Activated CD4-positive, alpha-beta T cell treated with anti-CD3 and anti-CD28 coated beads, Interleukin-2, amount 10 ng/mL, durations not matched to agents 24 days and 14 days (primary cell): ENCODE measurements around the gene CD300H. TPM values are rescaled to one million over a fixed set of nuclear protein-coding genes. Genes with fewer than 3 reads are reported as not detected.

ENCODE experiments used
- DNase-seq: peaks from one replicate; pipeline ENCODE4 v3.0.0; 2022
- H3K27ac Mint-ChIP-seq: one replicate; pipeline ENCODE4 v1.8.0; 2022; ENCODE audit warnings: mild to moderate bottlenecking, mixed read lengths
- H3K27me3 Mint-ChIP-seq: one replicate; pipeline ENCODE4 v1.8.0; 2022; ENCODE audit warnings: mixed read lengths
- H3K36me3 Mint-ChIP-seq: one replicate; pipeline ENCODE4 v1.8.0; 2022; ENCODE audit warnings: low read depth, mild to moderate bottlenecking, mixed read lengths
- H3K4me1 Mint-ChIP-seq: one replicate; pipeline ENCODE4 v1.8.0; 2021; ENCODE audit warnings: mixed read lengths
- H3K4me3 Mint-ChIP-seq: one replicate; pipeline ENCODE4 v1.8.0; 2022; ENCODE audit warnings: mild to moderate bottlenecking, moderate library complexity, mixed read lengths
- H3K9me3 Mint-ChIP-seq: one replicate; pipeline ENCODE4 v1.8.0; 2021; ENCODE audit warnings: mixed read lengths
- intact Hi-C: fragments of 100-400 bp; cut with micrococcal nuclease; formaldehyde crosslinking; loops from one replicate; pipeline ENCODE4 v1.15.1; 2023
- total RNA-seq: library from RNA; stranded (reverse); gene quantifications from 2 replicates; pipeline ENCODE4 v1.2.3, GENCODE V29; 2022

Gene CD300H
- total RNA-seq, 1 donor from 2014 or later = not detected

GRCh38 chr17:74599023-74599399 is 31.7 kb upstream of the CD300H start:
- no peak overlapping the region for H3K27ac Mint-ChIP-seq
- no peak for DNase-seq
- peaks cover 38% of the 10 kb centered on the region for H3K27me3 Mint-ChIP-seq
- H3K36me3 Mint-ChIP-seq = no peaks in the 10 kb centered on the region
- H3K4me1 Mint-ChIP-seq = peaks cover 14% of the 10 kb centered on the region
- H3K9me3 Mint-ChIP-seq = no peaks in the 10 kb centered on the region
- intact Hi-C loops = no loop called here
- H3K4me3 Mint-ChIP-seq = no peak overlapping the region

- Mint-ChIP-seq H3K27me3 (peaks cover 36% of the 10 kb centered on the region), H3K4me1 (peaks cover 14% of the 10 kb centered on the region), H3K9me3 (no peaks in the 10 kb centered on the region), H3K4me3 (no peak overlapping the region), H3K36me3 (no peaks in the 10 kb centered on the region), H3K27ac (no peak overlapping the region)
- intact Hi-C loops = no loop called here
- no peak for DNase-seq
Observed at GRCh38 chr17:74598346-74599022, 31.2 kb upstream of the CD300H start.

- peaks cover 13% of the 10 kb centered on the region for H3K4me1 Mint-ChIP-seq
- H3K27me3 Mint-ChIP-seq = peaks cover 42% of the 10 kb centered on the region
- intact Hi-C loops = no loop called here
Observed at GRCh38 chr17:74597069-74597790, 29.9 kb upstream of the CD300H start.

GRCh38 chr17:74595037-74595750 is 27.9 kb upstream of the CD300H start:
- H3K27ac Mint-ChIP-seq = no peak overlapping the region
- intact Hi-C loops = no loop called here
- no peak overlapping the region for H3K4me3 Mint-ChIP-seq
- peaks cover 30% of the 10 kb centered on the region for H3K27me3 Mint-ChIP-seq
- no peaks in the 10 kb centered on the region for H3K36me3 Mint-ChIP-seq
- peaks cover 15% of the 10 kb centered on the region for H3K4me1 Mint-ChIP-seq
- DNase-seq = no peak
- H3K9me3 Mint-ChIP-seq = no peaks in the 10 kb centered on the region

More at GRCh38 chr17:74597069-74597790, 29.9 kb upstream of the CD300H start:
- no peak overlapping the region for H3K4me3 Mint-ChIP-seq
- no peaks in the 10 kb centered on the region for H3K9me3 Mint-ChIP-seq
- no peaks in the 10 kb centered on the region for H3K36me3 Mint-ChIP-seq
- no peak for DNase-seq
- no peak overlapping the region for H3K27ac Mint-ChIP-seq

- H3K27ac Mint-ChIP-seq = no peak within 1 kb of the TSS
- peaks cover 8% of the 10 kb centered on the region for H3K4me1 Mint-ChIP-seq
- H3K9me3 Mint-ChIP-seq = no peaks in the 10 kb centered on the region
- peaks cover 29% of the 10 kb centered on the region for H3K27me3 Mint-ChIP-seq
- DNase-seq = peak; percentile 63
- intact Hi-C loops = no loop called here
- H3K36me3 Mint-ChIP-seq = no peaks in the 10 kb centered on the region
- no peak within 1 kb of the TSS for H3K4me3 Mint-ChIP-seq
Observed at GRCh38 chr17:74592087-74592990, 25.0 kb upstream of the CD300H start, which contains the start of gene CD300LD. CD300LD (minus strand) TSS chr17:74592283; CDS start chr17:74592202, 81 bp downstream.

GRCh38 chr17:74591503-74591902 is 24.2 kb upstream of the CD300H start:
- intact Hi-C loops = no loop called here
- DNase-seq = no peak
- Mint-ChIP-seq H3K4me1 (peaks cover 8% of the 10 kb centered on the region), H3K36me3 (no peaks in the 10 kb centered on the region), H3K27me3 (peaks cover 26% of the 10 kb centered on the region), H3K9me3 (no peaks in the 10 kb centered on the region), H3K4me3 (no peak overlapping the region), H3K27ac (no peak overlapping the region)

GRCh38 chr17:74585711-74586110 is 18.4 kb upstream of the CD300H start:
- intact Hi-C loops = no loop called here
- H3K4me1 Mint-ChIP-seq = no peaks in the 10 kb centered on the region
- peaks cover 14% of the 10 kb centered on the region for H3K27me3 Mint-ChIP-seq
- H3K9me3 Mint-ChIP-seq = peaks cover 3% of the 10 kb centered on the region
- H3K4me3 Mint-ChIP-seq = no peak overlapping the region
- DNase-seq = no peak
- no peak overlapping the region for H3K27ac Mint-ChIP-seq
- H3K36me3 Mint-ChIP-seq = no peaks in the 10 kb centered on the region

- intact Hi-C loops = no loop called here
- DNase-seq = no peak
- H3K9me3 Mint-ChIP-seq = peaks cover 8% of the 10 kb centered on the region
- H3K27ac Mint-ChIP-seq = no peak overlapping the region
- peaks cover 4% of the 10 kb centered on the region for H3K4me1 Mint-ChIP-seq
- no peaks in the 10 kb centered on the region for H3K36me3 Mint-ChIP-seq
- H3K27me3 Mint-ChIP-seq = peaks cover 10% of the 10 kb centered on the region
- H3K4me3 Mint-ChIP-seq = no peak overlapping the region
Observed at GRCh38 chr17:74584292-74585060, 17.2 kb upstream of the CD300H start.

- no peaks in the 10 kb centered on the region for H3K36me3 Mint-ChIP-seq
- intact Hi-C loops = no loop called here
Observed at GRCh38 chr17:74582633-74583032, 15.3 kb upstream of the CD300H start.

GRCh38 chr17:74579900-74580299 is 12.6 kb upstream of the CD300H start:
- Mint-ChIP-seq H3K27me3 (peaks cover 4% of the 10 kb centered on the region), H3K9me3 (peaks cover 16% of the 10 kb centered on the region), H3K27ac (no peak overlapping the region), H3K4me3 (no peak overlapping the region), H3K36me3 (no peaks in the 10 kb centered on the region), H3K4me1 (peaks cover 7% of the 10 kb centered on the region)
- intact Hi-C loops = no loop called here
- no peak for DNase-seq

More at GRCh38 chr17:74582633-74583032, 15.3 kb upstream of the CD300H start:
- Mint-ChIP-seq H3K9me3 (peaks cover 16% of the 10 kb centered on the region), H3K4me1 (peaks cover 7% of the 10 kb centered on the region), H3K27ac (no peak overlapping the region), H3K4me3 (no peak overlapping the region), H3K27me3 (no peaks in the 10 kb centered on the region)
- DNase-seq = no peak

- peaks cover 7% of the 10 kb centered on the region for H3K4me1 Mint-ChIP-seq
- DNase-seq = no peak
- no peak overlapping the region for H3K4me3 Mint-ChIP-seq
- H3K27ac Mint-ChIP-seq = no peak overlapping the region
- no peaks in the 10 kb centered on the region for H3K36me3 Mint-ChIP-seq
- peaks cover 16% of the 10 kb centered on the region for H3K9me3 Mint-ChIP-seq
- intact Hi-C loops = no loop called here
- peaks cover 12% of the 10 kb centered on the region for H3K27me3 Mint-ChIP-seq
Observed at GRCh38 chr17:74578979-74579378, 11.7 kb upstream of the CD300H start.

- H3K27me3 Mint-ChIP-seq = peaks cover 21% of the 10 kb centered on the region
- H3K9me3 Mint-ChIP-seq = peaks cover 8% of the 10 kb centered on the region
- intact Hi-C loops = no loop called here
Observed at GRCh38 chr17:74574489-74575142, 7.3 kb upstream of the CD300H start.

More at GRCh38 chr17:74574489-74575142, 7.3 kb upstream of the CD300H start:
- Mint-ChIP-seq H3K27ac (no peak overlapping the region), H3K4me3 (no peak overlapping the region), H3K4me1 (peaks cover 3% of the 10 kb centered on the region), H3K36me3 (no peaks in the 10 kb centered on the region)
- no peak for DNase-seq
